HCT116 (cell line): Measurements from ENCODE around the gene HIVEP2. TPM values are rescaled to one million over a fixed set of nuclear protein-coding genes. Genes with fewer than 3 reads are reported as not detected.

Source experiments
- ATAC-seq: fragments of 200-7000 bp; cut with Tn5 transposase; 2 replicates; pipeline ENCODE4 v1.9.1; 2020; ENCODE audit warnings: mild to moderate bottlenecking, moderate library complexity
- BruUV-seq: library from RNA; stranded (reverse); fragments of 400-500 nt; replicated peaks from 2 replicates; lab custom pipeline; 2021; lab: Mats Ljungman, UMichigan
- CTCF ChIA-PET: fragments of 300-600 bp; sonication (Branson Sonifier 250); formaldehyde crosslinking; loops from one replicate; lab custom pipeline; 2021; ENCODE audit warnings: antibody characterized with exemption; lab: Charles Lee
- POLR2A ChIA-PET: fragments of 300-600, 350-600 bp; sonication (Branson Sonifier 250); formaldehyde crosslinking; loops from one replicate; lab custom pipeline; 2021; ENCODE audit warnings: antibody characterized with exemption; lab: Charles Lee
- RAD21 ChIA-PET, 2 experiments: fragments of 300-600 bp; sonication (Branson Sonifier 250); formaldehyde crosslinking; loops; one replicate each; lab custom pipeline; 2023; ENCODE audit warnings: low total read pairs in 2 of 2; ENCODE audit not compliant: uncharacterized antibody in 2 of 2, unreplicated experiment in 2 of 2, low non-redundant PET in 1 of 2; lab: Charles Lee
- DNase-seq: peaks from one replicate; pipeline ENCODE4 v3.0.0-alpha.2; 2010; ENCODE audit warnings: low read depth, low spot score
- H2AFZ ChIP-seq: fragments of 200-600 bp; shearing (Covaris generic), sonication (generic); 2 replicates; pipeline ENCODE4 v1.6.1; 2017; ENCODE audit warnings: low read depth, mixed run types, mixed read lengths, antibody characterized with exemption, low read length; ENCODE audit not compliant: poor library complexity, severe bottlenecking
- H3K27ac ChIP-seq: 2 replicates; pipeline ENCODE4 v1.5.1; 2012; ENCODE audit warnings: low read depth, low read length
- H3K27me3 ChIP-seq: fragments of 200-600 bp; sonication (generic); 2 replicates; pipeline ENCODE4 v1.6.1; 2016; ENCODE audit warnings: mixed run types, low read length, mixed read lengths; ENCODE audit not compliant: insufficient read depth
- H3K36me3 ChIP-seq, 2 experiments: fragments of 200-500 bp in 1 of 2; fragments of 200-600 bp in 1 of 2; sonication (Bioruptor generic) in 1 of 2; sonication (generic) in 1 of 2; 2 replicates each; pipeline versions ENCODE4 v1.5.1 to v1.6.1; 2014 to 2016; ENCODE audit warnings: low read length in 2 of 2, inconsistent platforms in 1 of 2, mixed read lengths in 1 of 2, mixed run types in 1 of 2; ENCODE audit not compliant: insufficient read depth in 2 of 2, control insufficient read depth in 1 of 2
- H3K4me1 ChIP-seq, 2 experiments: fragments of 200-600 bp in 1 of 2; sonication (generic) in 1 of 2; 2 replicates each; pipeline versions ENCODE4 v1.5.1 to v1.6.1; 2012 to 2017; ENCODE audit warnings: low read length in 2 of 2, inconsistent platforms in 1 of 2, mild to moderate bottlenecking in 1 of 2, mixed read lengths in 1 of 2, mixed run types in 1 of 2, moderate library complexity in 1 of 2; ENCODE audit not compliant: insufficient read depth in 2 of 2, control insufficient read depth in 1 of 2
- H3K4me2 ChIP-seq: fragments of 200-600 bp; sonication (generic); 2 replicates; pipeline ENCODE4 v1.6.1; 2017; ENCODE audit warnings: mixed run types, low read length, mixed read lengths
- H3K4me3 ChIP-seq, 2 experiments: fragments of 200-600 bp in 1 of 2; sonication (generic) in 1 of 2; replicated peaks in 1 of 2; 2 replicates each; pipeline ENCODE4 v1.5.1; 2011 to 2016; ENCODE audit warnings: low read length in 2 of 2, control low read depth in 1 of 2, low read depth in 1 of 2, mild to moderate bottlenecking in 1 of 2, mixed read lengths in 1 of 2, mixed run types in 1 of 2
- H3K79me2 ChIP-seq: fragments of 200-600 bp; sonication (generic); 2 replicates; pipeline ENCODE4 v1.6.1; 2017; ENCODE audit warnings: mild to moderate bottlenecking, mixed run types, low read length, moderate library complexity, mixed read lengths; ENCODE audit not compliant: insufficient read depth
- H3K9ac ChIP-seq: fragments of 200-600 bp; sonication (generic); 2 replicates; pipeline ENCODE4 v1.6.1; 2016; ENCODE audit warnings: low read length, mixed read lengths
- H3K9me2 ChIP-seq: fragments of 200-600 bp; sonication (generic), shearing (Covaris generic); 2 replicates; pipeline ENCODE4 v1.6.1; 2017; ENCODE audit warnings: mixed run types, mild to moderate bottlenecking, moderate library complexity; ENCODE audit not compliant: insufficient read depth
- H3K9me3 ChIP-seq, 2 experiments: fragments of 200-500 bp in 1 of 2; fragments of 200-600 bp in 1 of 2; sonication (Bioruptor generic) in 1 of 2; sonication (generic) in 1 of 2; 2 replicates each; pipeline ENCODE4 v1.6.1; 2014 to 2017; ENCODE audit warnings: low read length in 2 of 2, mixed read lengths in 2 of 2, inconsistent platforms in 1 of 2, low read depth in 1 of 2, mild to moderate bottlenecking in 1 of 2, mixed run types in 1 of 2, moderate library complexity in 1 of 2; ENCODE audit not compliant: control insufficient read depth in 1 of 2, insufficient read depth in 1 of 2
- H4K20me1 ChIP-seq: fragments of 200-600 bp; sonication (generic), shearing (Covaris generic); 2 replicates; pipeline ENCODE4 v1.6.1; 2017; ENCODE audit warnings: mixed run types, mild to moderate bottlenecking, moderate library complexity; ENCODE audit not compliant: insufficient read depth
- CEBPB ChIP-seq: IDR thresholded peaks from 2 replicates; pipeline ENCODE4 v1.6.1; 2012; ENCODE audit warnings: low read depth
- EGR1 ChIP-seq: IDR thresholded peaks from 2 replicates; pipeline ENCODE4 v1.6.1; 2012; ENCODE audit warnings: low read depth
- EZH2 ChIP-seq: fragments of 200-600 bp; sonication (generic); IDR thresholded peaks from 2 replicates; pipeline ENCODE4 v1.6.1; 2017; ENCODE audit warnings: antibody characterized with exemption, mixed run types
- EZH2phosphoT487 ChIP-seq: fragments of 200-600 bp; IDR thresholded peaks from 2 replicates; pipeline ENCODE4 v1.6.1; 2018; ENCODE audit warnings: antibody characterized with exemption, borderline replicate concordance
- JUND ChIP-seq: IDR thresholded peaks from 2 replicates; pipeline ENCODE4 v1.6.1; 2012
- POLR2A ChIP-seq: IDR thresholded peaks from 2 replicates; pipeline ENCODE4 v1.7.0; 2011; ENCODE audit warnings: borderline replicate concordance; ENCODE audit not compliant: insufficient read depth, insufficient read length; ENCODE audit errors: extremely low read depth
- POLR2AphosphoS5 ChIP-seq: IDR thresholded peaks from 2 replicates; pipeline ENCODE4 v1.6.1; 2011; ENCODE audit warnings: mild to moderate bottlenecking, low read depth, low read length, moderate library complexity
- RAD21 ChIP-seq: IDR thresholded peaks from 2 replicates; pipeline ENCODE4 v1.6.1; 2012; ENCODE audit warnings: low read depth, mild to moderate bottlenecking
- SP1 ChIP-seq: IDR thresholded peaks from 2 replicates; pipeline ENCODE4 v1.6.1; 2012; ENCODE audit warnings: low read depth
- SRF ChIP-seq: IDR thresholded peaks from 2 replicates; pipeline ENCODE4 v1.6.1; 2012; ENCODE audit warnings: low read depth
- YY1 ChIP-seq: IDR thresholded peaks from 2 replicates; pipeline ENCODE4 v1.6.1; 2011; ENCODE audit warnings: low read length, low read depth, moderate library complexity, mild to moderate bottlenecking; ENCODE audit not compliant: insufficient replicate concordance; ENCODE audit errors: extremely low read depth
- ZFX ChIP-seq: fragments of 450-650 bp; IDR thresholded peaks from 2 replicates; pipeline ENCODE4 v1.6.1; 2017
- intact Hi-C: fragments of 100-400 bp; cut with micrococcal nuclease; formaldehyde crosslinking; loops from 2 replicates; pipeline ENCODE4 v1.10.0; 2022
- total RNA-seq: library from RNA; stranded (reverse); gene quantifications from one replicate; pipeline ENCODE4 v1.2.1, GENCODE V29; 2021; ENCODE audit not compliant: unreplicated experiment
- TF ChIP-seq, protein P1 (sequence below): IDR thresholded peaks from 2 replicates; pipeline ENCODE4 v1.6.1; 2012
- TF ChIP-seq, protein P2 (sequence below), 3 experiments: fragments of 200-600 bp in 1 of 3; sonication (generic) in 1 of 3; IDR thresholded peaks in 2 of 3; conservative IDR thresholded peaks in 1 of 3; 2 replicates each; pipeline ENCODE4 v1.5.1; 2012 to 2017; ENCODE audit warnings: low read depth in 2 of 3, low read length in 2 of 3, antibody characterized with exemption in 1 of 3, borderline replicate concordance in 1 of 3, control low read depth in 1 of 3, mild to moderate bottlenecking in 1 of 3, mixed read lengths in 1 of 3, mixed run types in 1 of 3, moderate library complexity in 1 of 3; ENCODE audit not compliant: insufficient read depth in 1 of 3
- TF ChIP-seq, protein P3 (sequence below): IDR thresholded peaks from 2 replicates; pipeline ENCODE4 v1.6.1; 2012
- TF ChIP-seq, protein P4 (sequence below): IDR thresholded peaks from 2 replicates; pipeline ENCODE4 v1.6.1; 2012; ENCODE audit warnings: low read depth

The HIVEP2 gene
- total RNA-seq, 1 experiment from 2014 or later: 8.1 TPM

DNA sequence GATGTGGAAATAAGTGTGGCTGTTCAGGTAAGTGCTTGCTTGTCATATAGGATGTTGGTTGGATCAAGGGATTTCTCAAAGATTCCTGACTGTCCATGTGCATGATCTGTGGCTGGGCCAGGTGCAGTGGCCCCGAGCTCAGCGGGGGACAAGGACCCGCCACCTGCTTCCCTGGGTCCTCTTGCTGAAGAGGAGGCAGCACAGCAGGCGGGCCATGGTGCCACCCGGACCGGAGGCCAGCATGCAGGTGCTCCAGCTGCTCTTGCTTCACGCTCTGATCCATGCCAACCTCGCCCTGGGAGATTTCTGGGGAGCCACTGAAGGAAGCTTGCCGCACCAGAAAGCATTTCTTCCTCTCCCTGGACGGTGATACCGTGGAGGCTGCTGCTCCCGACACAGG is 173.8 kb downstream of the HIVEP2 start:
- Histone ChIP-seq H2AFZ (no peak overlapping the region), H3K27ac (no peak overlapping the region), H3K4me2 (no peak overlapping the region), H4K20me1 (no peaks in the 10 kb centered on the region), H3K9ac (no peak overlapping the region), H3K27me3 (no peaks in the 10 kb centered on the region), H3K9me2 (no peaks in the 10 kb centered on the region), H3K79me2 (no peaks in the 10 kb centered on the region), H3K4me3 (no peak overlapping the region), H3K36me3 (no peaks in the 10 kb centered on the region), H3K4me1 (no peaks in the 10 kb centered on the region), H3K9me3 (no peaks in the 10 kb centered on the region)
- CTCF ChIA-PET: no interaction called here
- no peak for TF ChIP-seq SRF
- no peak for TF ChIP-seq CEBPB
- TF ChIP-seq, protein P1, sequence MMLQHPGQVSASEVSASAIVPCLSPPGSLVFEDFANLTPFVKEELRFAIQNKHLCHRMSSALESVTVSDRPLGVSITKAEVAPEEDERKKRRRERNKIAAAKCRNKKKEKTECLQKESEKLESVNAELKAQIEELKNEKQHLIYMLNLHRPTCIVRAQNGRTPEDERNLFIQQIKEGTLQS: no peak
- TF ChIP-seq YY1: no peak
- no peak for TF ChIP-seq EGR1
- no peak for TF ChIP-seq EZH2phosphoT487
- TF ChIP-seq RAD21: no peak
- no peak for TF ChIP-seq JUND
- no peak for TF ChIP-seq EZH2
- no peak for TF ChIP-seq ZFX
- no peak for TF ChIP-seq POLR2AphosphoS5
- TF ChIP-seq, protein P2, sequence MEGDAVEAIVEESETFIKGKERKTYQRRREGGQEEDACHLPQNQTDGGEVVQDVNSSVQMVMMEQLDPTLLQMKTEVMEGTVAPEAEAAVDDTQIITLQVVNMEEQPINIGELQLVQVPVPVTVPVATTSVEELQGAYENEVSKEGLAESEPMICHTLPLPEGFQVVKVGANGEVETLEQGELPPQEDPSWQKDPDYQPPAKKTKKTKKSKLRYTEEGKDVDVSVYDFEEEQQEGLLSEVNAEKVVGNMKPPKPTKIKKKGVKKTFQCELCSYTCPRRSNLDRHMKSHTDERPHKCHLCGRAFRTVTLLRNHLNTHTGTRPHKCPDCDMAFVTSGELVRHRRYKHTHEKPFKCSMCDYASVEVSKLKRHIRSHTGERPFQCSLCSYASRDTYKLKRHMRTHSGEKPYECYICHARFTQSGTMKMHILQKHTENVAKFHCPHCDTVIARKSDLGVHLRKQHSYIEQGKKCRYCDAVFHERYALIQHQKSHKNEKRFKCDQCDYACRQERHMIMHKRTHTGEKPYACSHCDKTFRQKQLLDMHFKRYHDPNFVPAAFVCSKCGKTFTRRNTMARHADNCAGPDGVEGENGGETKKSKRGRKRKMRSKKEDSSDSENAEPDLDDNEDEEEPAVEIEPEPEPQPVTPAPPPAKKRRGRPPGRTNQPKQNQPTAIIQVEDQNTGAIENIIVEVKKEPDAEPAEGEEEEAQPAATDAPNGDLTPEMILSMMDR (IDR thresholded peaks at IDR 0.05 in 2 of 3, conservative IDR thresholded peaks at IDR 0.05 in 1 of 3; ENCODE audit: borderline replicate concordance in 1 of 3, insufficient read depth in 1 of 3, low read depth in 2 of 3, low read length in 2 of 3): no peak
- TF ChIP-seq SP1: no peak
- no peak for TF ChIP-seq POLR2A
- TF ChIP-seq, protein P3, sequence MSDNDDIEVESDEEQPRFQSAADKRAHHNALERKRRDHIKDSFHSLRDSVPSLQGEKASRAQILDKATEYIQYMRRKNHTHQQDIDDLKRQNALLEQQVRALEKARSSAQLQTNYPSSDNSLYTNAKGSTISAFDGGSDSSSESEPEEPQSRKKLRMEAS: no peak
- TF ChIP-seq, protein P4, sequence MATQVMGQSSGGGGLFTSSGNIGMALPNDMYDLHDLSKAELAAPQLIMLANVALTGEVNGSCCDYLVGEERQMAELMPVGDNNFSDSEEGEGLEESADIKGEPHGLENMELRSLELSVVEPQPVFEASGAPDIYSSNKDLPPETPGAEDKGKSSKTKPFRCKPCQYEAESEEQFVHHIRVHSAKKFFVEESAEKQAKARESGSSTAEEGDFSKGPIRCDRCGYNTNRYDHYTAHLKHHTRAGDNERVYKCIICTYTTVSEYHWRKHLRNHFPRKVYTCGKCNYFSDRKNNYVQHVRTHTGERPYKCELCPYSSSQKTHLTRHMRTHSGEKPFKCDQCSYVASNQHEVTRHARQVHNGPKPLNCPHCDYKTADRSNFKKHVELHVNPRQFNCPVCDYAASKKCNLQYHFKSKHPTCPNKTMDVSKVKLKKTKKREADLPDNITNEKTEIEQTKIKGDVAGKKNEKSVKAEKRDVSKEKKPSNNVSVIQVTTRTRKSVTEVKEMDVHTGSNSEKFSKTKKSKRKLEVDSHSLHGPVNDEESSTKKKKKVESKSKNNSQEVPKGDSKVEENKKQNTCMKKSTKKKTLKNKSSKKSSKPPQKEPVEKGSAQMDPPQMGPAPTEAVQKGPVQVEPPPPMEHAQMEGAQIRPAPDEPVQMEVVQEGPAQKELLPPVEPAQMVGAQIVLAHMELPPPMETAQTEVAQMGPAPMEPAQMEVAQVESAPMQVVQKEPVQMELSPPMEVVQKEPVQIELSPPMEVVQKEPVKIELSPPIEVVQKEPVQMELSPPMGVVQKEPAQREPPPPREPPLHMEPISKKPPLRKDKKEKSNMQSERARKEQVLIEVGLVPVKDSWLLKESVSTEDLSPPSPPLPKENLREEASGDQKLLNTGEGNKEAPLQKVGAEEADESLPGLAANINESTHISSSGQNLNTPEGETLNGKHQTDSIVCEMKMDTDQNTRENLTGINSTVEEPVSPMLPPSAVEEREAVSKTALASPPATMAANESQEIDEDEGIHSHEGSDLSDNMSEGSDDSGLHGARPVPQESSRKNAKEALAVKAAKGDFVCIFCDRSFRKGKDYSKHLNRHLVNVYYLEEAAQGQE: no peak
- DNase-seq (no peak), ATAC-seq (no peak)
- intact Hi-C loops: no loop called here
- RAD21 ChIA-PET: no interaction called here
- no TSS peak for BruUV-seq
- POLR2A ChIA-PET: no interaction called here
